WTC11 (cell line): ENCODE results near the gene ATP9A. TPM values are rescaled to one million over a fixed set of nuclear protein-coding genes. Genes with fewer than 3 reads are reported as not detected.

Experiments used
- ATAC-seq: fragments of 200-7000 bp; cut with Tn5 transposase; 2 replicates; pipeline ENCODE4 v1.10.0; 2021; ENCODE audit warnings: mild to moderate bottlenecking, moderate library complexity
- CTCF ChIA-PET: fragments of 300-600 bp; sonication (Branson Sonifier 250); formaldehyde crosslinking; loops from one replicate; lab custom pipeline; 2021; ENCODE audit warnings: antibody characterized with exemption; lab: Charles Lee
- POLR2A ChIA-PET: fragments of 350-600 bp; sonication (Branson Sonifier 250); formaldehyde crosslinking; loops from one replicate; lab custom pipeline; 2021; ENCODE audit warnings: antibody characterized with exemption; lab: Charles Lee
- DNase-seq: peaks from one replicate; pipeline ENCODE4 v3.0.0; 2021; ENCODE audit warnings: low spot score
- H3K27ac Mint-ChIP-seq: 2 replicates; pipeline ENCODE4 v1.8.0; 2021; ENCODE audit warnings: mixed read lengths
- H3K27me3 Mint-ChIP-seq: 2 replicates; pipeline ENCODE4 v1.8.0; 2021; ENCODE audit warnings: low read depth, mild to moderate bottlenecking, moderate library complexity, mixed read lengths
- H3K36me3 Mint-ChIP-seq: 2 replicates; pipeline ENCODE4 v1.8.0; 2021; ENCODE audit warnings: mixed read lengths
- H3K4me1 Mint-ChIP-seq: 2 replicates; pipeline ENCODE4 v1.8.0; 2022; ENCODE audit warnings: mixed read lengths
- H3K4me3 Mint-ChIP-seq: 2 replicates; pipeline ENCODE4 v1.8.0; 2021; ENCODE audit warnings: mild to moderate bottlenecking, moderate library complexity, mixed read lengths
- H3K9me3 Mint-ChIP-seq: 2 replicates; pipeline ENCODE4 v1.8.0; 2021; ENCODE audit warnings: mixed read lengths
- FOXP1 ChIP-seq: sonication (generic); formaldehyde crosslinking; IDR thresholded peaks from 2 replicates; pipeline ENCODE4 v1.8.0; 2022; ENCODE audit warnings: missing genetic modification reagents, mild to moderate bottlenecking, moderate library complexity, borderline replicate concordance
- KAT7 ChIP-seq: sonication (generic); formaldehyde crosslinking; IDR thresholded peaks from 2 replicates; pipeline ENCODE4 v1.8.1; 2023; ENCODE audit warnings: missing genetic modification reagents, mild to moderate bottlenecking, borderline replicate concordance
- RELA ChIP-seq: sonication (generic); formaldehyde crosslinking; IDR thresholded peaks from 2 replicates; pipeline ENCODE4 v1.8.1; 2022; ENCODE audit warnings: missing genetic modification reagents, mild to moderate bottlenecking, borderline replicate concordance
- RORB ChIP-seq: fragments of 250-450 bp; sonication (Bioruptor Pico); IDR thresholded peaks from 2 replicates; pipeline ENCODE4 v1.9.0; 2021; ENCODE audit warnings: mild to moderate bottlenecking
- ZNF121 ChIP-seq: sonication (generic); formaldehyde crosslinking; IDR thresholded peaks from 2 replicates; pipeline ENCODE4 v1.8.0; 2023; ENCODE audit warnings: missing genetic modification reagents
- ZNF232 ChIP-seq: sonication (generic); formaldehyde crosslinking; IDR thresholded peaks from 2 replicates; pipeline ENCODE4 v1.8.0; 2022; ENCODE audit warnings: mild to moderate bottlenecking, missing genetic modification reagents
- ZNF263 ChIP-seq: sonication (generic); formaldehyde crosslinking; IDR thresholded peaks from 2 replicates; pipeline ENCODE4 v1.8.1; 2022; ENCODE audit warnings: low read depth, mild to moderate bottlenecking, moderate library complexity, missing genetic modification reagents
- ZNF396 ChIP-seq: fragments of 250-450 bp; sonication (Bioruptor Pico); IDR thresholded peaks from 2 replicates; pipeline ENCODE4 v1.8.0; 2021; ENCODE audit warnings: mild to moderate bottlenecking, moderate library complexity, borderline replicate concordance
- ZNF671 ChIP-seq: fragments of 250-450 bp; sonication (Bioruptor Pico); IDR thresholded peaks from 2 replicates; pipeline ENCODE4 v1.8.0; 2021; ENCODE audit warnings: mild to moderate bottlenecking
- total RNA-seq: library from RNA; stranded (reverse); gene quantifications from 3 replicates; pipeline ENCODE4 v1.2.3, GENCODE V29; 2021
- TF ChIP-seq, protein P1 (sequence below): sonication (generic); formaldehyde crosslinking; IDR thresholded peaks from 2 replicates; pipeline ENCODE4 v1.8.0; 2022; ENCODE audit warnings: mild to moderate bottlenecking, missing genetic modification reagents
- TF ChIP-seq, protein P2 (sequence below): sonication (generic); formaldehyde crosslinking; IDR thresholded peaks from 2 replicates; pipeline ENCODE4 v1.8.0; 2023; ENCODE audit warnings: mild to moderate bottlenecking, missing genetic modification reagents
- TF ChIP-seq, protein P3 (sequence below): fragments of 200-600 bp; IDR thresholded peaks from 2 replicates; pipeline ENCODE4 v1.8.0; 2022; ENCODE audit warnings: antibody characterized with exemption
- TF ChIP-seq, protein P4 (sequence below): fragments of 250-450 bp; sonication (Bioruptor Pico); conservative IDR thresholded peaks from 2 replicates; pipeline ENCODE4 v1.9.0; 2021; ENCODE audit warnings: mild to moderate bottlenecking

Gene ATP9A
- total RNA-seq, 1 experiment from 2014 or later: 5.0 TPM

DNA sequence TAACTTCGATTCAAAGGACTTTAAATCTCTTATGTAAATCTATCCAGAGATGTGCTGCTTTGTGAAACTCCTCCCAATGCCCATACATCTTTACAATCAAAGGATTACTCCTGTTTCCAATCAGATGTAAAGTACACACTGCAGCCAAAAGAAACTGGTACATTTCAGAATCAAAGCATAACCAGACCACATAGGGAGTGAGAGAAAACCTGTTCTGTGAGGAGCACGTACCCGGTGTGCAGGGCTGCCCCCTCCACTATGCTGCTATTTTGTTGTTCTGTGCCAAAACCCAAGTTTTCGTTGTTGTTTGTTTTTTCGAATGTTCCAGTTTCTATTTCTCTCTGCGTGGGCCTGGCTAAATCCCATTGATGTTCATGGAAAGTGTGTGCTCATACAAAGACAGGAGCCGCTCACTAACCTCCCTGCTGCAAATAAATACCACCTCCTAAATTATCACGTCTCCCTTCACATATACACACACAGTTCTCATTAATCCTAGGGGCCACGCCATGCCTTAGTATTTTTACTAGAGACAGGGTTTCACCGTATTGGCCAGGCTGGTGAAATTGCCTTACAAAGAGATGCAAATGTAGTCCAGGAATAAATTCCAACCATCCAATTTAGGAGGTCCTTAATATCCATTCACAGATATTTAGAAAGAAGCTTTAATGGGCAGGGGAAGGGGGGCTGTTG is 52.9 kb downstream of the ATP9A start (continued):
- TF ChIP-seq ZNF396 (CRISPR knock-in tag): no peak
- TF ChIP-seq, protein P1, sequence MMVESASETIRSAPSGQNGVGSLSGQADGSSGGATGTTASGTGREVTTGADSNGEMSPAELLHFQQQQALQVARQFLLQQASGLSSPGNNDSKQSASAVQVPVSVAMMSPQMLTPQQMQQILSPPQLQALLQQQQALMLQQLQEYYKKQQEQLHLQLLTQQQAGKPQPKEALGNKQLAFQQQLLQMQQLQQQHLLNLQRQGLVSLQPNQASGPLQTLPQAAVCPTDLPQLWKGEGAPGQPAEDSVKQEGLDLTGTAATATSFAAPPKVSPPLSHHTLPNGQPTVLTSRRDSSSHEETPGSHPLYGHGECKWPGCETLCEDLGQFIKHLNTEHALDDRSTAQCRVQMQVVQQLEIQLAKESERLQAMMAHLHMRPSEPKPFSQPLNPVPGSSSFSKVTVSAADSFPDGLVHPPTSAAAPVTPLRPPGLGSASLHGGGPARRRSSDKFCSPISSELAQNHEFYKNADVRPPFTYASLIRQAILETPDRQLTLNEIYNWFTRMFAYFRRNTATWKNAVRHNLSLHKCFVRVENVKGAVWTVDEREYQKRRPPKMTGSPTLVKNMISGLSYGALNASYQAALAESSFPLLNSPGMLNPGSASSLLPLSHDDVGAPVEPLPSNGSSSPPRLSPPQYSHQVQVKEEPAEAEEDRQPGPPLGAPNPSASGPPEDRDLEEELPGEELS (CRISPR knock-in tag): no peak
- no peak for TF ChIP-seq RORB

DNA sequence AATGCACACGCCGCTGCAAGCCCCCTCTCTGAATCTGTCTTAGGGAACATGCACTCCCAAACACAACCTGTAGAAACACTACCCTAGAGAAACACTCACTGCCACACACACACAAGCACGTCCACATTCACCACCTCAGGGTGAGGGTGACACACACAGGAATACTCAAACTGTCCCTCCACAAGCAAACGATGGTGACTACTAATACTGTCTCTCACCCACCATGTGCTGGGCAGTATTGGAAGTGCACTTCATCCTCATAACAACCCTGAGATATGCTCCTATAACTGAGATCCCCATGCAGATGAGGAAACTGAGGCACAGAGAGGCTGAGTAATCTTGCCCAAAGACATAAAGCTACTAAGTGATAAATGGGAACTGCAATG is 55.0 kb downstream of the ATP9A start:
- Mint-ChIP-seq H3K9me3 (no peaks in the 10 kb centered on the region), H3K36me3 (no peaks in the 10 kb centered on the region), H3K27ac (peak overlapping the region; percentile 9; the same call in 1 of the 2 replicates), H3K4me3 (no peak overlapping the region), H3K4me1 (peaks cover 47% of the 10 kb centered on the region), H3K27me3 (no peaks in the 10 kb centered on the region)
- ATAC-seq: no peak
- no peak for TF ChIP-seq ZNF232 (CRISPR knock-in tag)
- TF ChIP-seq, protein P2, sequence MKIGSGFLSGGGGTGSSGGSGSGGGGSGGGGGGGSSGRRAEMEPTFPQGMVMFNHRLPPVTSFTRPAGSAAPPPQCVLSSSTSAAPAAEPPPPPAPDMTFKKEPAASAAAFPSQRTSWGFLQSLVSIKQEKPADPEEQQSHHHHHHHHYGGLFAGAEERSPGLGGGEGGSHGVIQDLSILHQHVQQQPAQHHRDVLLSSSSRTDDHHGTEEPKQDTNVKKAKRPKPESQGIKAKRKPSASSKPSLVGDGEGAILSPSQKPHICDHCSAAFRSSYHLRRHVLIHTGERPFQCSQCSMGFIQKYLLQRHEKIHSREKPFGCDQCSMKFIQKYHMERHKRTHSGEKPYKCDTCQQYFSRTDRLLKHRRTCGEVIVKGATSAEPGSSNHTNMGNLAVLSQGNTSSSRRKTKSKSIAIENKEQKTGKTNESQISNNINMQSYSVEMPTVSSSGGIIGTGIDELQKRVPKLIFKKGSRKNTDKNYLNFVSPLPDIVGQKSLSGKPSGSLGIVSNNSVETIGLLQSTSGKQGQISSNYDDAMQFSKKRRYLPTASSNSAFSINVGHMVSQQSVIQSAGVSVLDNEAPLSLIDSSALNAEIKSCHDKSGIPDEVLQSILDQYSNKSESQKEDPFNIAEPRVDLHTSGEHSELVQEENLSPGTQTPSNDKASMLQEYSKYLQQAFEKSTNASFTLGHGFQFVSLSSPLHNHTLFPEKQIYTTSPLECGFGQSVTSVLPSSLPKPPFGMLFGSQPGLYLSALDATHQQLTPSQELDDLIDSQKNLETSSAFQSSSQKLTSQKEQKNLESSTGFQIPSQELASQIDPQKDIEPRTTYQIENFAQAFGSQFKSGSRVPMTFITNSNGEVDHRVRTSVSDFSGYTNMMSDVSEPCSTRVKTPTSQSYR (CRISPR knock-in tag): no peak
- TF ChIP-seq KAT7 (CRISPR knock-in tag): no peak
- TF ChIP-seq, all 79 proteins: peak for 0
- DNase-seq: no peak
- ChIA-PET CTCF (interaction anchor here (0.6 to 2.1 kb wide), 15 partner anchors 10 to 369 kb away, joined by 3 to 21 read pairs (median 4); no protein-coding TSS in a partner anchor), POLR2A (no interaction called here)

DNA sequence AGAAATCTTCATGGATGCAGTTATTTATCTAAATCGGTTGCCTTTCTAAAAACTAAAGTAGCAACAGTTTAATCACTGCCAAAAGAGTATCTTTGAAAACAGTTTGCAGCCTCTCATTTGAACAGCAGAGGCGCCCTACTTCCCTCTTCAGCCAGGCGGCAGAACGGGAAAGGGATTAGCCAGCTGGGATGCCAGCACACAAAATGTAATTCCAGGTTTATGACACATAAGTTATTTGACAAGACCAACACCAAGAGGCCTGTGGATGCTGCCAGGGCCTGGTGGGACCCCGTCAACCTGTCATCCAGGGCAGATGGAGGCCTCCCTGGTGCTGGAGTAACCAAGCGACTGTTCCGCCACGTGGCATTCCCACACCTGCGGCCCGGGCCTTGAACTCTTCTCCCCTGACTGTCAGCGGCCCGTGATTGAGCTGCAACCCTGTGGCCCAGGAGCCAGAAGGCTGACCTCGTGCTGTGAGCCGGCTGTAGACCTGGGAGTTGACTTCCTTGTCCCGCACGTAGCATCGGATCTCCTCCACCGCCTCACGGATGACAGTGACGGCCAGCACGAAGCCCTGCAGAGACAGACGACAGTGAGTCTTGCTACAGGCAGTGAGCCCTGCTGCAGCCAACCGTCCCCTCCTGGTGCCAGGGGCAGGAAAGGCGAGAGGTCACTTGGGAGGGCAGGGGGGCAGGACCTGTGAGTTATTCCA is 55.5 kb downstream of the ATP9A start:
- TF ChIP-seq ZNF121 (CRISPR knock-in tag): peak; percentile 65; the same call in 1 of the 2 replicates
- TF ChIP-seq, protein P3, sequence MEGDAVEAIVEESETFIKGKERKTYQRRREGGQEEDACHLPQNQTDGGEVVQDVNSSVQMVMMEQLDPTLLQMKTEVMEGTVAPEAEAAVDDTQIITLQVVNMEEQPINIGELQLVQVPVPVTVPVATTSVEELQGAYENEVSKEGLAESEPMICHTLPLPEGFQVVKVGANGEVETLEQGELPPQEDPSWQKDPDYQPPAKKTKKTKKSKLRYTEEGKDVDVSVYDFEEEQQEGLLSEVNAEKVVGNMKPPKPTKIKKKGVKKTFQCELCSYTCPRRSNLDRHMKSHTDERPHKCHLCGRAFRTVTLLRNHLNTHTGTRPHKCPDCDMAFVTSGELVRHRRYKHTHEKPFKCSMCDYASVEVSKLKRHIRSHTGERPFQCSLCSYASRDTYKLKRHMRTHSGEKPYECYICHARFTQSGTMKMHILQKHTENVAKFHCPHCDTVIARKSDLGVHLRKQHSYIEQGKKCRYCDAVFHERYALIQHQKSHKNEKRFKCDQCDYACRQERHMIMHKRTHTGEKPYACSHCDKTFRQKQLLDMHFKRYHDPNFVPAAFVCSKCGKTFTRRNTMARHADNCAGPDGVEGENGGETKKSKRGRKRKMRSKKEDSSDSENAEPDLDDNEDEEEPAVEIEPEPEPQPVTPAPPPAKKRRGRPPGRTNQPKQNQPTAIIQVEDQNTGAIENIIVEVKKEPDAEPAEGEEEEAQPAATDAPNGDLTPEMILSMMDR: peak; percentile 47
- TF ChIP-seq RELA (CRISPR knock-in tag): no peak
- 0 out of 2 replicates have a peak, but pooled peaks have one; percentile 31 for TF ChIP-seq FOXP1
- ATAC-seq (peak; percentile 49), DNase-seq (peak; percentile 52)
- Mint-ChIP-seq H3K27ac (0 out of 2 replicates have a peak overlapping the region, but pooled peaks have one; percentile 15), H3K9me3 (no peaks in the 10 kb centered on the region), H3K4me3 (no peak overlapping the region), H3K27me3 (no peaks in the 10 kb centered on the region), H3K4me1 (peaks cover 48% of the 10 kb centered on the region), H3K36me3 (no peaks in the 10 kb centered on the region)
- ChIA-PET CTCF (interaction anchor here (0.6 to 2.1 kb wide), 18 partner anchors 10 to 687 kb away, joined by 3 to 21 read pairs (median 4); no protein-coding TSS in a partner anchor), POLR2A (interaction anchor here (0.7 kb wide), 1 partner anchor 327 kb away, joined by 7 read pairs; no protein-coding TSS in a partner anchor)

DNA sequence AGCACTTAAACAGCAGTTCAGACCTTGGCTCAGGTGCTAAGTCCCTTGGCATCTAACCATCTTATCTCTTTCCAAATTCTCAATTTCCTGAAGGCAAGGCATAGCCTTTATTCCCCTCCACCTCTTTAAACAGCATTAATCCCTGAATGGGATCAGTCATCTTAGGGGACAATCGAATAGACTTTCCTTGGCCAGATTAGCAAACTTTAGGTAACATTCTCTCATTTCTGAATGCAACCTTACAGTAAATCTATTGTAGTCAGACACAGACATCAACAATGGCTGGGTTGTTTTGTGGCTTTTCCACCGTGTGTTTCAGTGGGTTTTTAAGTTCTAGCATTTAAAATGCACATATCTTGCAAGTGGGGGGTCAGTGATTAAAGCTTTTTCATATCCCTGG is 56.8 kb downstream of the ATP9A start:
- ATAC-seq (no peak), DNase-seq (no peak)
- Mint-ChIP-seq H3K4me3 (peak overlapping the region; percentile 46; the same call in 1 of the 2 replicates), H3K27ac (peak overlapping the region; percentile 97), H3K27me3 (no peaks in the 10 kb centered on the region), H3K36me3 (no peaks in the 10 kb centered on the region), H3K9me3 (no peaks in the 10 kb centered on the region), H3K4me1 (peaks cover 60% of the 10 kb centered on the region)
- ChIA-PET POLR2A (no interaction called here), CTCF (interaction anchor here (0.6 to 2.1 kb wide), 12 partner anchors 10 to 395 kb away, joined by 3 to 21 read pairs (median 4); no protein-coding TSS in a partner anchor)
- no peak for TF ChIP-seq ZNF263 (CRISPR knock-in tag)
- no peak for TF ChIP-seq ZNF671
- TF ChIP-seq, protein P2 (CRISPR knock-in tag): no peak
- TF ChIP-seq, protein P4, sequence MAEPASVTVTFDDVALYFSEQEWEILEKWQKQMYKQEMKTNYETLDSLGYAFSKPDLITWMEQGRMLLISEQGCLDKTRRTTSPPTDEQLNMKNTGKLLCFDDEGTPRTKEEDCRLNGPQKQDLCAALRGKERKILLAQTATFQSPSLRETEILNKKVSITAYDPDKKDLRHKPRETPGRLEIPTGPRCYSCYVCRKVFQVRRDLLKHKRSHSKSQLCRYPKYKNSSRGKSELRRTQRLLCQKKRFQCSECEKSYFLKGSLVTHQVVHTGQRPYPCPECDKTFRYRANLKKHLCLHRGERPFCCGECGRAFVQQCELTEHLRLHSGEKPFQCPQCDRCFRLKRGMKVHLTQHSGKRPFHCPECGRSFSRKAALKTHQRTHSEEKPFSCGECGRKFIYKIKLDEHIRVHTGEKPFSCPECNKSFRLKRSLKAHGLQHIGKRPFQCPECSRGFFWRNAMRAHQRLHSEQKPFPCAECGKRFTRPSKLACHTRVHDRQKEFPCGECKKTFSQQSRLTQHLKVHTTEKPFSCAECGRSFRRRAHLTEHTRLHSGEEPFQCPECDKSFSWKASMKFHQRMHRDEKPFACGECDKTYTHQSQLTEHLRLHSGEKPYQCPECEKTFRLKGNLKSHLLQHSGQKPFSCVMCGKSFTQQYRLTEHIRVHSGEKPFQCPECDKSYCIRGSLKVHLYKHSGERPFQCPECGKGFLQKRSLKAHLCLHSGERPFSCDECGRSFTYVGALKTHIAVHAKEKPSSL: no peak
